ENCODE measurements around the gene BCL2. TPM values are rescaled to one million over a fixed set of nuclear protein-coding genes. Genes with fewer than 3 reads are reported as not detected.

The BCL2 gene
- total RNA-seq, 2 donors from 2014 or later = 95.4 to 269 TPM

GRCh38 chr18:63307551-63308200, 11.9 kb downstream of the BCL2 start:
- ATAC-seq (replicated peaks) = no peak
- H3K27me3 Mint-ChIP-seq = no peaks in the 10 kb centered on the region
- H3K4me1 Mint-ChIP-seq = peaks cover 75% of the 10 kb centered on the region
- H3K27ac Mint-ChIP-seq = peak overlapping the region; percentile 59
- peaks cover 38% of the 10 kb centered on the region for H3K36me3 Mint-ChIP-seq (ENCODE audit: low read depth)
- peak overlapping the region; percentile 67 for H3K4me3 Mint-ChIP-seq
- no peaks in the 10 kb centered on the region for H3K9me3 Mint-ChIP-seq

GRCh38 chr18:63306819-63307550, 12.6 kb downstream of the BCL2 start:
- ATAC-seq (replicated peaks) = no peak
- peak overlapping the region; percentile 67 for H3K4me3 Mint-ChIP-seq
- H3K27ac Mint-ChIP-seq = peak overlapping the region; percentile 59
- H3K4me1 Mint-ChIP-seq = peaks cover 79% of the 10 kb centered on the region
- no peaks in the 10 kb centered on the region for H3K9me3 Mint-ChIP-seq
- H3K27me3 Mint-ChIP-seq = no peaks in the 10 kb centered on the region
- peaks cover 32% of the 10 kb centered on the region for H3K36me3 Mint-ChIP-seq (ENCODE audit: low read depth)

- peaks cover 24% of the 10 kb centered on the region for H3K36me3 Mint-ChIP-seq (ENCODE audit: low read depth)
- ATAC-seq (replicated peaks) = no peak
- peaks cover 78% of the 10 kb centered on the region for H3K4me1 Mint-ChIP-seq
- peak overlapping the region; percentile 67 for H3K4me3 Mint-ChIP-seq
- peak overlapping the region; percentile 33 for H3K27ac Mint-ChIP-seq
- no peaks in the 10 kb centered on the region for H3K9me3 Mint-ChIP-seq
- H3K27me3 Mint-ChIP-seq = no peaks in the 10 kb centered on the region
Observed at GRCh38 chr18:63306249-63306648, 13.3 kb downstream of the BCL2 start.

- no peaks in the 10 kb centered on the region for H3K27me3 Mint-ChIP-seq
- no peak for ATAC-seq (replicated peaks)
- H3K4me3 Mint-ChIP-seq = peak overlapping the region; percentile 87
- no peaks in the 10 kb centered on the region for H3K36me3 Mint-ChIP-seq (ENCODE audit: low read depth)
- H3K27ac Mint-ChIP-seq = peak overlapping the region; percentile 1
- no peaks in the 10 kb centered on the region for H3K9me3 Mint-ChIP-seq
- peaks cover 86% of the 10 kb centered on the region for H3K4me1 Mint-ChIP-seq
Observed at GRCh38 chr18:63303547-63303946, 16.0 kb downstream of the BCL2 start.

- H3K36me3 Mint-ChIP-seq (ENCODE audit: low read depth) = no peaks in the 10 kb centered on the region
- peak; percentile 15 for ATAC-seq (replicated peaks)
- H3K27me3 Mint-ChIP-seq = no peaks in the 10 kb centered on the region
- H3K9me3 Mint-ChIP-seq = no peaks in the 10 kb centered on the region
- H3K4me1 Mint-ChIP-seq = peaks cover 85% of the 10 kb centered on the region
- peak overlapping the region; percentile 96 for H3K27ac Mint-ChIP-seq
- H3K4me3 Mint-ChIP-seq = peak overlapping the region; percentile 87
Observed at GRCh38 chr18:63302636-63303405, 16.7 kb downstream of the BCL2 start.

- Mint-ChIP-seq H3K4me1 (peaks cover 80% of the 10 kb centered on the region), H3K27ac (peak overlapping the region; percentile 96), H3K9me3 (no peaks in the 10 kb centered on the region), H3K4me3 (peak overlapping the region; percentile 87), H3K36me3 (ENCODE audit: low read depth) (no peaks in the 10 kb centered on the region), H3K27me3 (no peaks in the 10 kb centered on the region)
- no peak for ATAC-seq (replicated peaks)
Observed at GRCh38 chr18:63302220-63302619, 17.3 kb downstream of the BCL2 start.

GRCh38 chr18:63301434-63301833, 18.1 kb downstream of the BCL2 start:
- ATAC-seq (replicated peaks) = peak; percentile 55
- H3K4me3 Mint-ChIP-seq = peak overlapping the region; percentile 87
- no peaks in the 10 kb centered on the region for H3K36me3 Mint-ChIP-seq (ENCODE audit: low read depth)
- no peaks in the 10 kb centered on the region for H3K27me3 Mint-ChIP-seq
- H3K27ac Mint-ChIP-seq = peak overlapping the region; percentile 96
- peaks cover 76% of the 10 kb centered on the region for H3K4me1 Mint-ChIP-seq
- H3K9me3 Mint-ChIP-seq = no peaks in the 10 kb centered on the region

GRCh38 chr18:63299837-63300745, 19.5 kb downstream of the BCL2 start:
- Mint-ChIP-seq H3K27me3 (no peaks in the 10 kb centered on the region), H3K27ac (peak overlapping the region; percentile 96), H3K4me1 (peaks cover 78% of the 10 kb centered on the region), H3K36me3 (ENCODE audit: low read depth) (no peaks in the 10 kb centered on the region), H3K9me3 (no peaks in the 10 kb centered on the region), H3K4me3 (peak overlapping the region; percentile 87)
- ATAC-seq (replicated peaks) = peak; percentile 73

- H3K4me3 Mint-ChIP-seq = peak overlapping the region; percentile 87
- H3K27me3 Mint-ChIP-seq = no peaks in the 10 kb centered on the region
- peak overlapping the region; percentile 96 for H3K27ac Mint-ChIP-seq
- no peaks in the 10 kb centered on the region for H3K9me3 Mint-ChIP-seq
- no peaks in the 10 kb centered on the region for H3K36me3 Mint-ChIP-seq (ENCODE audit: low read depth)
- H3K4me1 Mint-ChIP-seq = peaks cover 67% of the 10 kb centered on the region
- ATAC-seq (replicated peaks) = peak; percentile 25
Observed at GRCh38 chr18:63298400-63299365, 20.9 kb downstream of the BCL2 start.

GRCh38 chr18:63297687-63298399, 21.7 kb downstream of the BCL2 start:
- H3K4me3 Mint-ChIP-seq = peak overlapping the region; percentile 87
- peak overlapping the region; percentile 96 for H3K27ac Mint-ChIP-seq

GRCh38 chr18:63293935-63294334, 25.6 kb downstream of the BCL2 start:
- no peaks in the 10 kb centered on the region for H3K9me3 Mint-ChIP-seq
- no peaks in the 10 kb centered on the region for H3K36me3 Mint-ChIP-seq (ENCODE audit: low read depth)
- no peak overlapping the region for H3K27ac Mint-ChIP-seq
- no peaks in the 10 kb centered on the region for H3K27me3 Mint-ChIP-seq
- peaks cover 23% of the 10 kb centered on the region for H3K4me1 Mint-ChIP-seq
- no peak for ATAC-seq (replicated peaks)
- no peak overlapping the region for H3K4me3 Mint-ChIP-seq

More at GRCh38 chr18:63297687-63298399, 21.7 kb downstream of the BCL2 start:
- H3K9me3 Mint-ChIP-seq = no peaks in the 10 kb centered on the region
- no peaks in the 10 kb centered on the region for H3K27me3 Mint-ChIP-seq
- no peaks in the 10 kb centered on the region for H3K36me3 Mint-ChIP-seq (ENCODE audit: low read depth)
- ATAC-seq (replicated peaks) = no peak
- H3K4me1 Mint-ChIP-seq = peaks cover 60% of the 10 kb centered on the region

GRCh38 chr18:63292831-63293683, 26.5 kb downstream of the BCL2 start:
- Mint-ChIP-seq H3K36me3 (ENCODE audit: low read depth) (no peaks in the 10 kb centered on the region), H3K4me3 (no peak overlapping the region), H3K27me3 (no peaks in the 10 kb centered on the region), H3K4me1 (peaks cover 15% of the 10 kb centered on the region), H3K9me3 (no peaks in the 10 kb centered on the region), H3K27ac (no peak overlapping the region)
- ATAC-seq (replicated peaks) = peak; percentile 74

Data from activated T-helper 17 cell treated with anti-CD3 and anti-CD28 coated beads, Interleukin-2, amount 50 U/mL, for 72 hours (primary cell).